OCI-M2 (cell line): Measurements from ENCODE around the gene MAPK7.

ENCODE experiments used
- DNase-seq: peaks from one replicate; lab custom pipeline; 2025; ENCODE audit not compliant: unreplicated experiment; lab: John Stamatoyannopoulos, UW

The MAPK7 gene

GRCh38 chr17:19378416-19379360 is at the start of gene MAPK7:
Gene MAPK7 (plus strand): TSS chr17:19378498. CDS start chr17:19378901, 403 bp downstream.
- DNase-seq: no peak

- no peak for DNase-seq
Measured at GRCh38 chr17:19329136-19329535, 49.2 kb upstream of the MAPK7 start.

- no peak for DNase-seq
Measured at GRCh38 chr17:19329839-19330238, 48.5 kb upstream of the MAPK7 start.

- no peak for DNase-seq
Measured at GRCh38 chr17:19330271-19330670, 48.0 kb upstream of the MAPK7 start.

- DNase-seq: no peak
Measured at GRCh38 chr17:19331134-19331533, 47.2 kb upstream of the MAPK7 start.

GRCh38 chr17:19331543-19332245 is 46.6 kb upstream of the MAPK7 start:
- no peak for DNase-seq

GRCh38 chr17:19332371-19333131 is 45.7 kb upstream of the MAPK7 start:
- DNase-seq: no peak

GRCh38 chr17:19333132-19333440 is 45.2 kb upstream of the MAPK7 start:
- no peak for DNase-seq

GRCh38 chr17:19333736-19334290 is 44.5 kb upstream of the MAPK7 start:
- no peak for DNase-seq

- no peak for DNase-seq
Measured at GRCh38 chr17:19334331-19334730, 44.0 kb upstream of the MAPK7 start.

- no peak for DNase-seq
Measured at GRCh38 chr17:19335951-19336631, 42.2 kb upstream of the MAPK7 start.

- no peak for DNase-seq
Measured at GRCh38 chr17:19336938-19337711, 41.2 kb upstream of the MAPK7 start.

- DNase-seq: no peak
Measured at GRCh38 chr17:19337712-19338023, 40.6 kb upstream of the MAPK7 start.

- DNase-seq: no peak
Measured at GRCh38 chr17:19338031-19338990, 40.0 kb upstream of the MAPK7 start.

GRCh38 chr17:19339341-19339815 is 38.9 kb upstream of the MAPK7 start:
- DNase-seq: no peak

GRCh38 chr17:19341211-19341631 is 37.1 kb upstream of the MAPK7 start:
- no peak for DNase-seq

GRCh38 chr17:19341641-19342610 is 36.4 kb upstream of the MAPK7 start:
- DNase-seq: no peak
